Progenitor cell of endocrine pancreas (in vitro differentiated cells): ENCODE results near the gene RAP1B. TPM values are rescaled to one million over a fixed set of nuclear protein-coding genes. Genes with fewer than 3 reads are reported as not detected.

Source experiments
- DNase-seq: peaks from one replicate; pipeline ENCODE4 v3.0.0; 2021; ENCODE audit warnings: low spot score; ENCODE audit not compliant: unreplicated experiment
- H3K27ac Mint-ChIP-seq: 2 replicates; pipeline ENCODE4 v1.8.0; 2021; ENCODE audit warnings: mild to moderate bottlenecking, moderate library complexity, mixed read lengths
- H3K27me3 Mint-ChIP-seq: 2 replicates; pipeline ENCODE4 v1.8.0; 2021; ENCODE audit warnings: mixed read lengths
- H3K36me3 Mint-ChIP-seq: 2 replicates; pipeline ENCODE4 v1.8.0; 2022; ENCODE audit warnings: mixed read lengths; ENCODE audit not compliant: insufficient read depth
- H3K4me1 Mint-ChIP-seq: 2 replicates; pipeline ENCODE4 v1.8.0; 2021; ENCODE audit warnings: low read depth, mixed read lengths
- H3K4me3 Mint-ChIP-seq: 2 replicates; pipeline ENCODE4 v1.8.0; 2021; ENCODE audit warnings: low read depth, mild to moderate bottlenecking, moderate library complexity, mixed read lengths
- H3K9me3 Mint-ChIP-seq: 2 replicates; pipeline ENCODE4 v1.8.0; 2021; ENCODE audit warnings: low read depth, mixed read lengths
- CTCF ChIP-seq: fragments of 200-600 bp; sonication (generic); IDR thresholded peaks from one replicate; pipeline ENCODE4 v1.5.0; 2021; ENCODE audit warnings: antibody characterized with exemption, mild to moderate bottlenecking; ENCODE audit not compliant: unreplicated experiment
- total RNA-seq: library from RNA; stranded (reverse); gene quantifications from 2 replicates; pipeline ENCODE4 v1.2.1, GENCODE V29; 2021

The RAP1B gene
- total RNA-seq, 1 donor from 2014 or later, result 83.6 TPM

GRCh38 chr12:68624933-68625332 is 14.2 kb downstream of the RAP1B start:
- no peak for TF ChIP-seq CTCF
- Mint-ChIP-seq H3K4me1 (peaks cover 20% of the 10 kb centered on the region), H3K36me3 (peaks cover 29% of the 10 kb centered on the region), H3K27me3 (no peaks in the 10 kb centered on the region), H3K4me3 (no peak overlapping the region), H3K9me3 (peaks cover 13% of the 10 kb centered on the region), H3K27ac (no peak overlapping the region)
- no peak for DNase-seq

- TF ChIP-seq CTCF, result no peak
- Mint-ChIP-seq H3K27ac (no peak overlapping the region), H3K9me3 (peaks cover 13% of the 10 kb centered on the region), H3K36me3 (peaks cover 34% of the 10 kb centered on the region), H3K4me3 (no peak overlapping the region), H3K27me3 (no peaks in the 10 kb centered on the region), H3K4me1 (peaks cover 11% of the 10 kb centered on the region)
- DNase-seq, result no peak
Measured at GRCh38 chr12:68627673-68628319, 17.1 kb downstream of the RAP1B start.

- H3K4me1 Mint-ChIP-seq, result peaks cover 11% of the 10 kb centered on the region
- peaks cover 13% of the 10 kb centered on the region for H3K9me3 Mint-ChIP-seq
- no peak for DNase-seq
- peaks cover 34% of the 10 kb centered on the region for H3K36me3 Mint-ChIP-seq
- no peak overlapping the region for H3K4me3 Mint-ChIP-seq
- TF ChIP-seq CTCF, result no peak
- peak overlapping the region; percentile 29 for H3K27ac Mint-ChIP-seq
- H3K27me3 Mint-ChIP-seq, result no peaks in the 10 kb centered on the region
Measured at GRCh38 chr12:68628698-68629097, 18.0 kb downstream of the RAP1B start.

GRCh38 chr12:68630050-68630449 is 19.4 kb downstream of the RAP1B start:
- peaks cover 31% of the 10 kb centered on the region for H3K36me3 Mint-ChIP-seq
- no peak for DNase-seq
- no peaks in the 10 kb centered on the region for H3K27me3 Mint-ChIP-seq
- peaks cover 23% of the 10 kb centered on the region for H3K4me1 Mint-ChIP-seq
- no peak for TF ChIP-seq CTCF
- H3K27ac Mint-ChIP-seq, result peak overlapping the region; percentile 62
- no peak overlapping the region for H3K4me3 Mint-ChIP-seq
- H3K9me3 Mint-ChIP-seq, result peaks cover 13% of the 10 kb centered on the region

GRCh38 chr12:68630598-68630997 is 19.9 kb downstream of the RAP1B start:
- Mint-ChIP-seq H3K27me3 (no peaks in the 10 kb centered on the region), H3K27ac (no peak overlapping the region), H3K9me3 (peaks cover 13% of the 10 kb centered on the region), H3K36me3 (peaks cover 28% of the 10 kb centered on the region), H3K4me3 (no peak overlapping the region), H3K4me1 (peaks cover 24% of the 10 kb centered on the region)
- no peak for DNase-seq
- no peak for TF ChIP-seq CTCF
